ENCODE data around the gene TRIO. TPM values are rescaled to one million over a fixed set of nuclear protein-coding genes. Genes with fewer than 3 reads are reported as not detected.

The TRIO gene
- total RNA-seq, 1 donor from 2014 or later: 200 TPM

DNA sequence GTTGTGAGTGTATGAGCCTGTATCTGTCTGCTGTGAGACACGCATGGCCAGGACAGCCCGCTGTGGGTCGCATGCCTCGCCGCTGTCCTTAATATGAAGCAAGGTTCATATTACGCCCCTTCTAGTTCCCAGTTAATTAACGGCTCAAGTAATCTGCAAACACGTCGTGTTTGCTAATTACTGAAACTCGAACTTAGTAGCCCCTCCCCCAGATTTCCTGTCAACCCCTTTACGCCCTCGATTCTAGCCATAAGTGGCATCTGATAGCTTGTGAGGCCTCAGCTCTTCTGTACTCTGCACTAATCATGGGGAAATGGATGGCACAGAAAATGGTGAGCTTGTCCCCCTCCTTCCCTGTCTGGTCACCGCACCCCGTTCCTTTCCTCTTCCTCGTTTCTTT lies 321.5 kb downstream of the TRIO start:
- no peak overlapping the region for H3K4me3 Mint-ChIP-seq (ENCODE audit: unreplicated experiment)
- H3K9me3 Mint-ChIP-seq (ENCODE audit: low read depth): no peaks in the 10 kb centered on the region
- DNase-seq (ENCODE audit: low spot score): no peak
- H3K36me3 Mint-ChIP-seq (ENCODE audit: low read depth): peaks cover 34% of the 10 kb centered on the region
- TF ChIP-seq, protein P1, sequence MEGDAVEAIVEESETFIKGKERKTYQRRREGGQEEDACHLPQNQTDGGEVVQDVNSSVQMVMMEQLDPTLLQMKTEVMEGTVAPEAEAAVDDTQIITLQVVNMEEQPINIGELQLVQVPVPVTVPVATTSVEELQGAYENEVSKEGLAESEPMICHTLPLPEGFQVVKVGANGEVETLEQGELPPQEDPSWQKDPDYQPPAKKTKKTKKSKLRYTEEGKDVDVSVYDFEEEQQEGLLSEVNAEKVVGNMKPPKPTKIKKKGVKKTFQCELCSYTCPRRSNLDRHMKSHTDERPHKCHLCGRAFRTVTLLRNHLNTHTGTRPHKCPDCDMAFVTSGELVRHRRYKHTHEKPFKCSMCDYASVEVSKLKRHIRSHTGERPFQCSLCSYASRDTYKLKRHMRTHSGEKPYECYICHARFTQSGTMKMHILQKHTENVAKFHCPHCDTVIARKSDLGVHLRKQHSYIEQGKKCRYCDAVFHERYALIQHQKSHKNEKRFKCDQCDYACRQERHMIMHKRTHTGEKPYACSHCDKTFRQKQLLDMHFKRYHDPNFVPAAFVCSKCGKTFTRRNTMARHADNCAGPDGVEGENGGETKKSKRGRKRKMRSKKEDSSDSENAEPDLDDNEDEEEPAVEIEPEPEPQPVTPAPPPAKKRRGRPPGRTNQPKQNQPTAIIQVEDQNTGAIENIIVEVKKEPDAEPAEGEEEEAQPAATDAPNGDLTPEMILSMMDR (IDR thresholded peaks at IDR 0.05): no peak
- H3K4me1 Mint-ChIP-seq (ENCODE audit: low read depth): peaks cover 21% of the 10 kb centered on the region
- H3K27me3 Mint-ChIP-seq (ENCODE audit: low read depth): no peaks in the 10 kb centered on the region
- H3K27ac Mint-ChIP-seq (ENCODE audit: unreplicated experiment): peak overlapping the region; percentile 9

- peaks cover 21% of the 10 kb centered on the region for H3K4me1 Mint-ChIP-seq (ENCODE audit: low read depth)
- H3K9me3 Mint-ChIP-seq (ENCODE audit: low read depth): no peaks in the 10 kb centered on the region
- TF ChIP-seq, protein P1 (IDR thresholded peaks at IDR 0.05): no peak
- H3K27me3 Mint-ChIP-seq (ENCODE audit: low read depth): no peaks in the 10 kb centered on the region
- H3K36me3 Mint-ChIP-seq (ENCODE audit: low read depth): peaks cover 34% of the 10 kb centered on the region
- H3K27ac Mint-ChIP-seq (ENCODE audit: unreplicated experiment): peak overlapping the region; percentile 9
- H3K4me3 Mint-ChIP-seq (ENCODE audit: unreplicated experiment): no peak overlapping the region
- no peak for DNase-seq (ENCODE audit: low spot score)
Measured at GRCh38 chr5:14465116-14465515, 322.0 kb downstream of the TRIO start.

- TF ChIP-seq, protein P1 (IDR thresholded peaks at IDR 0.05): no peak
- peak overlapping the region; percentile 17 for H3K27ac Mint-ChIP-seq (ENCODE audit: unreplicated experiment)
- H3K4me1 Mint-ChIP-seq (ENCODE audit: low read depth): peaks cover 21% of the 10 kb centered on the region
- H3K4me3 Mint-ChIP-seq (ENCODE audit: unreplicated experiment): no peak overlapping the region
- H3K27me3 Mint-ChIP-seq (ENCODE audit: low read depth): no peaks in the 10 kb centered on the region
- peaks cover 37% of the 10 kb centered on the region for H3K36me3 Mint-ChIP-seq (ENCODE audit: low read depth)
- no peak for DNase-seq (ENCODE audit: low spot score)
- H3K9me3 Mint-ChIP-seq (ENCODE audit: low read depth): no peaks in the 10 kb centered on the region
Measured at GRCh38 chr5:14465776-14466175, 322.6 kb downstream of the TRIO start.

GRCh38 chr5:14467251-14467650 lies 324.1 kb downstream of the TRIO start:
- no peak overlapping the region for H3K4me3 Mint-ChIP-seq (ENCODE audit: unreplicated experiment)
- H3K9me3 Mint-ChIP-seq (ENCODE audit: low read depth): no peaks in the 10 kb centered on the region
- peak overlapping the region; percentile 27 for H3K27ac Mint-ChIP-seq (ENCODE audit: unreplicated experiment)
- DNase-seq (ENCODE audit: low spot score): no peak
- H3K36me3 Mint-ChIP-seq (ENCODE audit: low read depth): peaks cover 37% of the 10 kb centered on the region
- no peaks in the 10 kb centered on the region for H3K27me3 Mint-ChIP-seq (ENCODE audit: low read depth)
- peaks cover 18% of the 10 kb centered on the region for H3K4me1 Mint-ChIP-seq (ENCODE audit: low read depth)
- TF ChIP-seq, protein P1 (IDR thresholded peaks at IDR 0.05): no peak

- Mint-ChIP-seq H3K4me3 (ENCODE audit: unreplicated experiment) (no peak overlapping the region), H3K27ac (ENCODE audit: unreplicated experiment) (no peak overlapping the region), H3K27me3 (ENCODE audit: low read depth) (no peaks in the 10 kb centered on the region), H3K36me3 (ENCODE audit: low read depth) (peaks cover 37% of the 10 kb centered on the region), H3K9me3 (ENCODE audit: low read depth) (no peaks in the 10 kb centered on the region), H3K4me1 (ENCODE audit: low read depth) (peaks cover 18% of the 10 kb centered on the region)
- TF ChIP-seq, protein P1 (IDR thresholded peaks at IDR 0.05): no peak
- no peak for DNase-seq (ENCODE audit: low spot score)
Measured at GRCh38 chr5:14467886-14468285, 324.7 kb downstream of the TRIO start.

All from chondrocyte (in vitro differentiated cells).